ENCODE data around the gene UBAC2.

The UBAC2 gene

GRCh38 chr13:99377641-99378040, 177.0 kb downstream of the UBAC2 start:
- no peaks in the 10 kb centered on the region for H3K4me1 ChIP-seq (ENCODE audit: control insufficient read depth, insufficient read depth, low read length, unreplicated experiment)

GRCh38 chr13:99378985-99379733, 178.5 kb downstream of the UBAC2 start:
- H3K79me2 ChIP-seq (ENCODE audit: control insufficient read depth, insufficient read depth, low read length, unreplicated experiment): no peaks in the 10 kb centered on the region
- H3K4me1 ChIP-seq (ENCODE audit: control insufficient read depth, insufficient read depth, low read length, unreplicated experiment): no peaks in the 10 kb centered on the region
- no peaks in the 10 kb centered on the region for H3K27me3 ChIP-seq (ENCODE audit: insufficient read depth, low read length)
- H3K27ac ChIP-seq (ENCODE audit: low read depth, low read length): no peak overlapping the region
- H2AFZ ChIP-seq (ENCODE audit: low read length, unreplicated experiment): no peak overlapping the region
- no peak overlapping the region for H3K4me3 ChIP-seq (ENCODE audit: low read depth, low read length)
- H3K36me3 ChIP-seq (ENCODE audit: insufficient read depth, low read length): no peaks in the 10 kb centered on the region

More at GRCh38 chr13:99377641-99378040, 177.0 kb downstream of the UBAC2 start:
- Histone ChIP-seq H3K27ac (ENCODE audit: low read depth, low read length) (no peak overlapping the region), H3K36me3 (ENCODE audit: insufficient read depth, low read length) (no peaks in the 10 kb centered on the region), H2AFZ (ENCODE audit: low read length, unreplicated experiment) (no peak overlapping the region), H3K4me3 (ENCODE audit: low read depth, low read length) (no peak overlapping the region), H3K27me3 (ENCODE audit: insufficient read depth, low read length) (no peaks in the 10 kb centered on the region), H3K79me2 (ENCODE audit: control insufficient read depth, insufficient read depth, low read length, unreplicated experiment) (no peaks in the 10 kb centered on the region)

- Histone ChIP-seq H3K79me2 (ENCODE audit: control insufficient read depth, insufficient read depth, low read length, unreplicated experiment) (no peaks in the 10 kb centered on the region), H3K36me3 (ENCODE audit: insufficient read depth, low read length) (no peaks in the 10 kb centered on the region), H3K27ac (ENCODE audit: low read depth, low read length) (no peak overlapping the region), H3K4me3 (ENCODE audit: low read depth, low read length) (no peak overlapping the region), H3K27me3 (ENCODE audit: insufficient read depth, low read length) (no peaks in the 10 kb centered on the region), H2AFZ (ENCODE audit: low read length, unreplicated experiment) (no peak overlapping the region), H3K4me1 (ENCODE audit: control insufficient read depth, insufficient read depth, low read length, unreplicated experiment) (no peaks in the 10 kb centered on the region)
Observed at GRCh38 chr13:99379856-99380801, 179.5 kb downstream of the UBAC2 start.

GRCh38 chr13:99380921-99381645, 180.4 kb downstream of the UBAC2 start:
- H3K4me3 ChIP-seq (ENCODE audit: low read depth, low read length): no peak overlapping the region
- no peak overlapping the region for H2AFZ ChIP-seq (ENCODE audit: low read length, unreplicated experiment)
- no peaks in the 10 kb centered on the region for H3K27me3 ChIP-seq (ENCODE audit: insufficient read depth, low read length)
- H3K27ac ChIP-seq (ENCODE audit: low read depth, low read length): no peak overlapping the region
- H3K4me1 ChIP-seq (ENCODE audit: control insufficient read depth, insufficient read depth, low read length, unreplicated experiment): no peaks in the 10 kb centered on the region
- no peaks in the 10 kb centered on the region for H3K36me3 ChIP-seq (ENCODE audit: insufficient read depth, low read length)
- H3K79me2 ChIP-seq (ENCODE audit: control insufficient read depth, insufficient read depth, low read length, unreplicated experiment): no peaks in the 10 kb centered on the region

- no peaks in the 10 kb centered on the region for H3K27me3 ChIP-seq (ENCODE audit: insufficient read depth, low read length)
- no peak overlapping the region for H3K27ac ChIP-seq (ENCODE audit: low read depth, low read length)
- no peaks in the 10 kb centered on the region for H3K4me1 ChIP-seq (ENCODE audit: control insufficient read depth, insufficient read depth, low read length, unreplicated experiment)
- no peaks in the 10 kb centered on the region for H3K36me3 ChIP-seq (ENCODE audit: insufficient read depth, low read length)
- H2AFZ ChIP-seq (ENCODE audit: low read length, unreplicated experiment): no peak overlapping the region
- no peak overlapping the region for H3K4me3 ChIP-seq (ENCODE audit: low read depth, low read length)
- no peaks in the 10 kb centered on the region for H3K79me2 ChIP-seq (ENCODE audit: control insufficient read depth, insufficient read depth, low read length, unreplicated experiment)
Observed at GRCh38 chr13:99381766-99382165, 181.1 kb downstream of the UBAC2 start.

GRCh38 chr13:99382428-99383133, 181.9 kb downstream of the UBAC2 start:
- Histone ChIP-seq H3K4me1 (ENCODE audit: control insufficient read depth, insufficient read depth, low read length, unreplicated experiment) (no peaks in the 10 kb centered on the region), H3K79me2 (ENCODE audit: control insufficient read depth, insufficient read depth, low read length, unreplicated experiment) (no peaks in the 10 kb centered on the region), H3K4me3 (ENCODE audit: low read depth, low read length) (no peak overlapping the region), H3K27ac (ENCODE audit: low read depth, low read length) (no peak overlapping the region), H2AFZ (ENCODE audit: low read length, unreplicated experiment) (no peak overlapping the region), H3K36me3 (ENCODE audit: insufficient read depth, low read length) (no peaks in the 10 kb centered on the region), H3K27me3 (ENCODE audit: insufficient read depth, low read length) (no peaks in the 10 kb centered on the region)

- Histone ChIP-seq H3K4me3 (ENCODE audit: low read depth, low read length) (no peak overlapping the region), H3K79me2 (ENCODE audit: control insufficient read depth, insufficient read depth, low read length, unreplicated experiment) (no peaks in the 10 kb centered on the region), H2AFZ (ENCODE audit: low read length, unreplicated experiment) (no peak overlapping the region), H3K27ac (ENCODE audit: low read depth, low read length) (no peak overlapping the region), H3K4me1 (ENCODE audit: control insufficient read depth, insufficient read depth, low read length, unreplicated experiment) (no peaks in the 10 kb centered on the region), H3K27me3 (ENCODE audit: insufficient read depth, low read length) (no peaks in the 10 kb centered on the region), H3K36me3 (ENCODE audit: insufficient read depth, low read length) (no peaks in the 10 kb centered on the region)
Observed at GRCh38 chr13:99383511-99383921, 182.9 kb downstream of the UBAC2 start.

GRCh38 chr13:99383946-99384345, 183.3 kb downstream of the UBAC2 start:
- no peaks in the 10 kb centered on the region for H3K36me3 ChIP-seq (ENCODE audit: insufficient read depth, low read length)
- H3K27ac ChIP-seq (ENCODE audit: low read depth, low read length): no peak overlapping the region
- H2AFZ ChIP-seq (ENCODE audit: low read length, unreplicated experiment): no peak overlapping the region
- no peak overlapping the region for H3K4me3 ChIP-seq (ENCODE audit: low read depth, low read length)
- no peaks in the 10 kb centered on the region for H3K4me1 ChIP-seq (ENCODE audit: control insufficient read depth, insufficient read depth, low read length, unreplicated experiment)
- no peaks in the 10 kb centered on the region for H3K79me2 ChIP-seq (ENCODE audit: control insufficient read depth, insufficient read depth, low read length, unreplicated experiment)
- H3K27me3 ChIP-seq (ENCODE audit: insufficient read depth, low read length): no peaks in the 10 kb centered on the region

GRCh38 chr13:99384468-99384867, 183.8 kb downstream of the UBAC2 start:
- Histone ChIP-seq H3K4me1 (ENCODE audit: control insufficient read depth, insufficient read depth, low read length, unreplicated experiment) (no peaks in the 10 kb centered on the region), H3K36me3 (ENCODE audit: insufficient read depth, low read length) (no peaks in the 10 kb centered on the region), H2AFZ (ENCODE audit: low read length, unreplicated experiment) (no peak overlapping the region), H3K27ac (ENCODE audit: low read depth, low read length) (no peak overlapping the region), H3K4me3 (ENCODE audit: low read depth, low read length) (no peak overlapping the region), H3K27me3 (ENCODE audit: insufficient read depth, low read length) (no peaks in the 10 kb centered on the region), H3K79me2 (ENCODE audit: control insufficient read depth, insufficient read depth, low read length, unreplicated experiment) (no peaks in the 10 kb centered on the region)

GRCh38 chr13:99385161-99385560, 184.5 kb downstream of the UBAC2 start:
- H3K36me3 ChIP-seq (ENCODE audit: insufficient read depth, low read length): no peaks in the 10 kb centered on the region
- no peaks in the 10 kb centered on the region for H3K27me3 ChIP-seq (ENCODE audit: insufficient read depth, low read length)
- H3K27ac ChIP-seq (ENCODE audit: low read depth, low read length): no peak overlapping the region
- no peaks in the 10 kb centered on the region for H3K4me1 ChIP-seq (ENCODE audit: control insufficient read depth, insufficient read depth, low read length, unreplicated experiment)
- H2AFZ ChIP-seq (ENCODE audit: low read length, unreplicated experiment): no peak overlapping the region
- H3K4me3 ChIP-seq (ENCODE audit: low read depth, low read length): no peak overlapping the region
- no peaks in the 10 kb centered on the region for H3K79me2 ChIP-seq (ENCODE audit: control insufficient read depth, insufficient read depth, low read length, unreplicated experiment)
